ENCODE results near the gene MYO1D. TPM values are rescaled to one million over a fixed set of nuclear protein-coding genes. Genes with fewer than 3 reads are reported as not detected.
"Not testable (repeated sequence)": the region's sequence is repeated elsewhere in the genome, so short reads cannot be mapped to it uniquely, and the experiment has no call there.

The MYO1D gene
- total RNA-seq, 1 donor from 2014 or later: 36.9 TPM

GRCh38 chr17:32741381-32741780 lies 135.5 kb downstream of the MYO1D start:
- peaks cover 8% of the 10 kb centered on the region for H3K36me3 Mint-ChIP-seq (ENCODE audit: insufficient read depth)
- no peak for TF ChIP-seq CTCF (IDR thresholded peaks at IDR 0.05; ENCODE audit: unreplicated experiment)
- H3K4me3 Mint-ChIP-seq (ENCODE audit: low read depth): no peak overlapping the region
- no peaks in the 10 kb centered on the region for H3K4me1 Mint-ChIP-seq (ENCODE audit: low read depth)
- DNase-seq (ENCODE audit: low spot score, unreplicated experiment): no peak
- H3K27ac Mint-ChIP-seq: no peak overlapping the region
- no peaks in the 10 kb centered on the region for H3K9me3 Mint-ChIP-seq (ENCODE audit: low read depth)
- no peaks in the 10 kb centered on the region for H3K27me3 Mint-ChIP-seq

- no peak for TF ChIP-seq CTCF (IDR thresholded peaks at IDR 0.05; ENCODE audit: unreplicated experiment)
- Mint-ChIP-seq H3K4me1 (ENCODE audit: low read depth) (no peaks in the 10 kb centered on the region), H3K27me3 (no peaks in the 10 kb centered on the region), H3K36me3 (ENCODE audit: insufficient read depth) (peaks cover 11% of the 10 kb centered on the region), H3K4me3 (ENCODE audit: low read depth) (no peak overlapping the region), H3K27ac (no peak overlapping the region), H3K9me3 (ENCODE audit: low read depth) (no peaks in the 10 kb centered on the region)
- DNase-seq (ENCODE audit: low spot score, unreplicated experiment): no peak
These were observed 137.2 kb downstream of the MYO1D start for GRCh38 chr17:32739722-32740121.

- not testable (repeated sequence) for H3K4me1 Mint-ChIP-seq (ENCODE audit: low read depth); H3K27ac Mint-ChIP-seq; H3K27me3 Mint-ChIP-seq; H3K4me3 Mint-ChIP-seq (ENCODE audit: low read depth); DNase-seq (ENCODE audit: low spot score, unreplicated experiment); H3K36me3 Mint-ChIP-seq (ENCODE audit: insufficient read depth); H3K9me3 Mint-ChIP-seq (ENCODE audit: low read depth)
These were observed 137.8 kb downstream of the MYO1D start for GRCh38 chr17:32739151-32739550.

GRCh38 chr17:32733401-32733800 lies 143.5 kb downstream of the MYO1D start:
- no peaks in the 10 kb centered on the region for H3K4me1 Mint-ChIP-seq (ENCODE audit: low read depth)

GRCh38 chr17:32732900-32733299 lies 144.0 kb downstream of the MYO1D start:
- Mint-ChIP-seq H3K27ac (no peak overlapping the region), H3K36me3 (ENCODE audit: insufficient read depth) (peaks cover 6% of the 10 kb centered on the region), H3K9me3 (ENCODE audit: low read depth) (no peaks in the 10 kb centered on the region), H3K27me3 (no peaks in the 10 kb centered on the region), H3K4me3 (ENCODE audit: low read depth) (no peak overlapping the region), H3K4me1 (ENCODE audit: low read depth) (peaks cover under 1% of the 10 kb centered on the region)
- no peak for TF ChIP-seq CTCF (IDR thresholded peaks at IDR 0.05; ENCODE audit: unreplicated experiment)
- DNase-seq (ENCODE audit: low spot score, unreplicated experiment): no peak

More at GRCh38 chr17:32733401-32733800, 143.5 kb downstream of the MYO1D start:
- Mint-ChIP-seq H3K9me3 (ENCODE audit: low read depth) (no peaks in the 10 kb centered on the region), H3K27ac (no peak overlapping the region), H3K36me3 (ENCODE audit: insufficient read depth) (peaks cover 6% of the 10 kb centered on the region), H3K4me3 (ENCODE audit: low read depth) (no peak overlapping the region), H3K27me3 (no peaks in the 10 kb centered on the region)
- TF ChIP-seq CTCF (IDR thresholded peaks at IDR 0.05; ENCODE audit: unreplicated experiment): no peak
- no peak for DNase-seq (ENCODE audit: low spot score, unreplicated experiment)

- Mint-ChIP-seq H3K4me3 (ENCODE audit: low read depth) (no peak overlapping the region), H3K27ac (no peak overlapping the region), H3K36me3 (ENCODE audit: insufficient read depth) (peaks cover 6% of the 10 kb centered on the region), H3K27me3 (no peaks in the 10 kb centered on the region), H3K4me1 (ENCODE audit: low read depth) (peaks cover 5% of the 10 kb centered on the region), H3K9me3 (ENCODE audit: low read depth) (no peaks in the 10 kb centered on the region)
- TF ChIP-seq CTCF (IDR thresholded peaks at IDR 0.05; ENCODE audit: unreplicated experiment): no peak
- DNase-seq (ENCODE audit: low spot score, unreplicated experiment): no peak
These were observed 144.7 kb downstream of the MYO1D start for GRCh38 chr17:32732296-32732642.

Measured in progenitor cell of endocrine pancreas (in vitro differentiated cells).